Osteocyte (in vitro differentiated cells): ENCODE measurements around the gene ITGB5. TPM values are rescaled to one million over a fixed set of nuclear protein-coding genes. Genes with fewer than 3 reads are reported as not detected.

Experiments
- DNase-seq: peaks from one replicate; pipeline ENCODE4 v3.0.0; 2021; ENCODE audit warnings: mixed read lengths; ENCODE audit not compliant: unreplicated experiment; ENCODE audit errors: extremely low spot score
- H3K27ac Mint-ChIP-seq: one replicate; pipeline ENCODE4 v1.8.0; 2021; ENCODE audit warnings: mild to moderate bottlenecking, mixed read lengths; ENCODE audit not compliant: unreplicated experiment
- H3K27me3 Mint-ChIP-seq: one replicate; pipeline ENCODE4 v1.8.0; 2021; ENCODE audit warnings: mixed read lengths; ENCODE audit not compliant: unreplicated experiment
- H3K36me3 Mint-ChIP-seq: one replicate; pipeline ENCODE4 v1.8.0; 2021; ENCODE audit warnings: mixed read lengths; ENCODE audit not compliant: unreplicated experiment
- H3K4me1 Mint-ChIP-seq: one replicate; pipeline ENCODE4 v1.8.0; 2021; ENCODE audit warnings: mixed read lengths; ENCODE audit not compliant: unreplicated experiment
- H3K4me3 Mint-ChIP-seq: one replicate; pipeline ENCODE4 v1.8.0; 2021; ENCODE audit warnings: mild to moderate bottlenecking, moderate library complexity, mixed read lengths; ENCODE audit not compliant: unreplicated experiment
- H3K9me3 Mint-ChIP-seq: one replicate; pipeline ENCODE4 v1.8.0; 2021; ENCODE audit warnings: mixed read lengths; ENCODE audit not compliant: unreplicated experiment
- total RNA-seq: library from RNA; stranded (reverse); gene quantifications from 2 replicates; pipeline ENCODE4 v1.2.1, GENCODE V29; 2021
- TF ChIP-seq, protein P1 (sequence below): fragments of 200-600 bp; sonication (generic); IDR thresholded peaks from 2 replicates; pipeline ENCODE4 v1.5.0; 2021; ENCODE audit warnings: antibody characterized with exemption, mild to moderate bottlenecking, moderate library complexity

Gene ITGB5
- total RNA-seq, 1 donor from 2014 or later = 419 TPM

GRCh38 chr3:124824286-124824915 lies 62.8 kb downstream of the ITGB5 start:
- Mint-ChIP-seq H3K4me1 (peaks cover 24% of the 10 kb centered on the region), H3K36me3 (peaks cover 50% of the 10 kb centered on the region), H3K27me3 (no peaks in the 10 kb centered on the region), H3K9me3 (peaks cover 5% of the 10 kb centered on the region), H3K27ac (no peak overlapping the region), H3K4me3 (no peak overlapping the region)
- DNase-seq = no peak
- TF ChIP-seq, protein P1, sequence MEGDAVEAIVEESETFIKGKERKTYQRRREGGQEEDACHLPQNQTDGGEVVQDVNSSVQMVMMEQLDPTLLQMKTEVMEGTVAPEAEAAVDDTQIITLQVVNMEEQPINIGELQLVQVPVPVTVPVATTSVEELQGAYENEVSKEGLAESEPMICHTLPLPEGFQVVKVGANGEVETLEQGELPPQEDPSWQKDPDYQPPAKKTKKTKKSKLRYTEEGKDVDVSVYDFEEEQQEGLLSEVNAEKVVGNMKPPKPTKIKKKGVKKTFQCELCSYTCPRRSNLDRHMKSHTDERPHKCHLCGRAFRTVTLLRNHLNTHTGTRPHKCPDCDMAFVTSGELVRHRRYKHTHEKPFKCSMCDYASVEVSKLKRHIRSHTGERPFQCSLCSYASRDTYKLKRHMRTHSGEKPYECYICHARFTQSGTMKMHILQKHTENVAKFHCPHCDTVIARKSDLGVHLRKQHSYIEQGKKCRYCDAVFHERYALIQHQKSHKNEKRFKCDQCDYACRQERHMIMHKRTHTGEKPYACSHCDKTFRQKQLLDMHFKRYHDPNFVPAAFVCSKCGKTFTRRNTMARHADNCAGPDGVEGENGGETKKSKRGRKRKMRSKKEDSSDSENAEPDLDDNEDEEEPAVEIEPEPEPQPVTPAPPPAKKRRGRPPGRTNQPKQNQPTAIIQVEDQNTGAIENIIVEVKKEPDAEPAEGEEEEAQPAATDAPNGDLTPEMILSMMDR = no peak

GRCh38 chr3:124823648-124824047 lies 63.5 kb downstream of the ITGB5 start:
- H3K27ac Mint-ChIP-seq = no peak overlapping the region
- peaks cover 5% of the 10 kb centered on the region for H3K9me3 Mint-ChIP-seq
- no peak for DNase-seq
- H3K4me1 Mint-ChIP-seq = peaks cover 22% of the 10 kb centered on the region
- TF ChIP-seq, protein P1 = no peak
- H3K36me3 Mint-ChIP-seq = peaks cover 51% of the 10 kb centered on the region
- no peak overlapping the region for H3K4me3 Mint-ChIP-seq
- H3K27me3 Mint-ChIP-seq = no peaks in the 10 kb centered on the region

GRCh38 chr3:124823206-124823605 lies 64.0 kb downstream of the ITGB5 start:
- H3K36me3 Mint-ChIP-seq = peaks cover 52% of the 10 kb centered on the region
- H3K4me3 Mint-ChIP-seq = no peak overlapping the region
- DNase-seq = no peak
- TF ChIP-seq, protein P1 = no peak
- peaks cover 5% of the 10 kb centered on the region for H3K9me3 Mint-ChIP-seq
- peaks cover 21% of the 10 kb centered on the region for H3K4me1 Mint-ChIP-seq
- no peak overlapping the region for H3K27ac Mint-ChIP-seq
- H3K27me3 Mint-ChIP-seq = no peaks in the 10 kb centered on the region

- Mint-ChIP-seq H3K36me3 (peaks cover 57% of the 10 kb centered on the region), H3K4me3 (no peak overlapping the region), H3K27ac (no peak overlapping the region), H3K4me1 (peaks cover 3% of the 10 kb centered on the region), H3K27me3 (no peaks in the 10 kb centered on the region), H3K9me3 (peaks cover 5% of the 10 kb centered on the region)
- DNase-seq = no peak
- TF ChIP-seq, protein P1 = no peak
These were observed 65.8 kb downstream of the ITGB5 start for GRCh38 chr3:124821356-124821755.

- H3K4me3 Mint-ChIP-seq = no peak overlapping the region
- H3K9me3 Mint-ChIP-seq = no peaks in the 10 kb centered on the region
- H3K4me1 Mint-ChIP-seq = peaks cover 11% of the 10 kb centered on the region
- H3K27ac Mint-ChIP-seq = no peak overlapping the region
- TF ChIP-seq, protein P1 = no peak
- peaks cover 62% of the 10 kb centered on the region for H3K36me3 Mint-ChIP-seq
- H3K27me3 Mint-ChIP-seq = no peaks in the 10 kb centered on the region
- no peak for DNase-seq
These were observed 68.6 kb downstream of the ITGB5 start for GRCh38 chr3:124818398-124819091.
